HG03575 (cell line): ENCODE data around the gene AAK1.

Source experiments
- ATAC-seq: cut with Tn5 transposase; IDR thresholded peaks from one replicate; pipeline ENCODE4 v1.9.1; 2021; ENCODE audit not compliant: unreplicated experiment, insufficient number of reproducible peaks, low FRiP score; ENCODE audit errors: extremely low read depth

The AAK1 gene

GRCh38 chr2:69483696-69484095, 159.8 kb downstream of the AAK1 start:
- ATAC-seq = no peak

DNA sequence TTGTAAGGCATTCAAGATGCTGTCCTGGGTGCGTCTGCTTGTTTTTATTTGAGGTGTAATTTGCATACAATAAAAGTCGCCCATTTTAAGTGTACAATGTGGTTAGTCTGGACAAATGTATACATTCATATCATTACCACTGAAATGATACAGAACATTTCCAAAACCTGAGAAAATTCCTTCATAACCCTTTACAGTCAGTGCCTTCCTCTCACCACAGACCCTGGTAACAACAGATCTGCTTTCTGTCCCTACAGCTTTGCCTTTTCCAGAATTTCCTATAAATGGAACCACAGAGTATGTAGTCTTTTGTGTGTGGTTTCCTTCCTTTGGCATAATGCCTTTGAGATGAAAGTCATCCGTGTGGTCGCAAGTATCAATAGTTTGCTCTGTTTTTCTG, 160.5 kb downstream of the AAK1 start:
- ATAC-seq = no peak

- no peak for ATAC-seq
Measured at GRCh38 chr2:69482471-69482870, 161.1 kb downstream of the AAK1 start.

- no peak for ATAC-seq
Measured at GRCh38 chr2:69481421-69481820, 162.1 kb downstream of the AAK1 start.

GRCh38 chr2:69477627-69478026, 165.9 kb downstream of the AAK1 start:
- ATAC-seq = no peak

DNA sequence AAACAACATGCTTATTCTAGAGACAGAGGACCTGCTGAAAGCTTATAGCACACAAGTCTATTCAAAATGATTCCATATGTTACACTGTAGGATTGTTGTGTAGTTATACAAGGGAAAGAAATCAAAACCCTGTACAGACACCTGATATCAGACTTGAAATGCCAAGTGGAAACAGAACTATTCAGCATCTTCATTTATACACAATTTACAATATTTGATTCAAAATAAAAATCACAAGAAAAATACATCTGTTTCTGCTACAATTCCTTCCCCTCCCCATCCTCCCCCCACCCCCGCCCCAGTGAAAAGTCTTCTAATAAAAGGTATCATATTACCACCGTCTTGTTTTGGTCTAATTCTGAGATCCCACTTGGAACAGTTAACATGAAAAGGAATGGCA, 168.9 kb downstream of the AAK1 start:
- ATAC-seq = no peak

- ATAC-seq = no peak
Measured at GRCh38 chr2:69471793-69472192, 171.7 kb downstream of the AAK1 start.

GRCh38 chr2:69470911-69471310, 172.6 kb downstream of the AAK1 start:
- ATAC-seq = no peak

DNA sequence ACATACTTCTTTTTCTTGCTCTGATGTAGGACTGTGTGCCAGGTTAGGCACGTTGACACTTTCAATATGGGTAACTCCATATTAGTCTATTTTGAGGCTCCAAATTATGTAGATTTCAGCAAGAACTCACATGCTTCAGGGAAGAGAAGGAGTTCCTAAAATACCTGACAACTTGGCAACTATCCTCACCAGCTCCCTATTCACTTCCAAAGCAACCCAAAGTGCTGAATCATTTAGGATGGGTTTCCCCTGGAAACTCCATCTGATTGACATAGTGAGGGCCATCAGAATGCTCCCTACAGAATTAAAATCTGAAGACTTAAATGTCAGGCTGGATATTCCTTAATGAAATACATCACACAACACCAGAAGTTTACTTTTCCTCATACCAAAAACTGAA, 173.8 kb downstream of the AAK1 start:
- no peak for ATAC-seq

DNA sequence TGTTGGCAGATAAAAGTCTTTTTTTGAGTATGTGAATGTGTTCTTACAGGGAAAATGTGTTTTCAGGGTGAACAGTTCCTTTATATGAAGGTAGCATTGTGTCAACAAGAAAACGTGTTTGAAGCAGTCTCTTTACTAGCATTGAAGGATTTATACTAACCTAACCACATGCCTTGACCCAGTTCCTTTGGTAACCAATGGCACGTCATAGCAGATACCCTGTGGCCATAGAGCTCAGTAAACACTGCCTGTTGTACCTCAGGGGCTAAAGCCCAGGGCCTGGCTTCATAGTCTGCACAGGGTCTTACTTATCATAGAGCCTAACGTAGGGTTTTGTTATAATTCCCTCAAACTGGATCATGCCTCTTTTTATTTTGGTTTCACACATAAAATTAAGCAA, 174.2 kb downstream of the AAK1 start:
- ATAC-seq = no peak

GRCh38 chr2:69466728-69467127, 176.8 kb downstream of the AAK1 start:
- ATAC-seq = no peak

DNA sequence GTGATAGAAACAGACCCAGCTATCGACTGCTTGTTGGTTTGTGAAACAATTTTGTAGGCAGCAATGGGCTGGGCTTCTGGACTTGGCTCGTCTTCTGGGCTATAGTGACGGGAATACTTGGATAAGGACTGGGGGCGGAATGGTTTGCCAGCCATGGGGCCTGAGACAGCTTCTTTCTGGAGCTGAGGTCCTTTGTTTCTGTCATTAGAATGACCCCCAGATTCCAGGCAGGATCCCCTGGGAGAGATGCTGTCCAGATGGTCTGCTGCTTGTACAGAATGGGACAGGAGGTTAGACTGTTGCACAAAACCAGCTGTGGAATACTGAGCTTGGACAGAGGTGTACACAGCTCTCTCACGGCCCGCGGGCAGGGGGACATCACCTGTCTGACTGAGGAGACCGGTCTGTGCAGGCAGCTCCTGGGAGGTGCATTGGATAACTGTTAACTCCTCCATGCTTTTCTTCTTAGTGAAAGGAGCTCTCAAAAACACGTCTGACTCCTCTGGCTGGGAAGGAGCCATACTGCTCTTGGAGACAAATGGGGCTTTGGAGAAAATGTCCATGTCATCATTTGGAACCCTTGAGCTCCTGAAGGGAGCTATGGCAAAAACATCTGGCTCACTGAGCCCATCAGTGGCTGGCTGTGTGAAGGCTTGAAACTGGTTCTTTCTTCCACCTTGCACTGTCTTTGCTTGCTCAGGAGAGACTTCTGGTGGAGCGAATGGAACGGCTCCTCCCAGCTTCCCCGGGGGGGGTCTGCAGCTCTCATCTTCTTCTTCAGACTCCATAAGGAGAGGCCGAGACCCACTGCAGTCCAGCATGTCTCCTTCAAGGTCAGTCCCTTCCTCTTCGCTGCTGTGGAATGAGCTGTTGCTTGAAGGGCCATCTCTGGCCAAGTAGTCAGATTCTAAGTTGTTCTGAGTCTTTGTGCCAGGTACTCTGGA, 177.8 kb downstream of the AAK1 start:
- no peak for ATAC-seq

DNA sequence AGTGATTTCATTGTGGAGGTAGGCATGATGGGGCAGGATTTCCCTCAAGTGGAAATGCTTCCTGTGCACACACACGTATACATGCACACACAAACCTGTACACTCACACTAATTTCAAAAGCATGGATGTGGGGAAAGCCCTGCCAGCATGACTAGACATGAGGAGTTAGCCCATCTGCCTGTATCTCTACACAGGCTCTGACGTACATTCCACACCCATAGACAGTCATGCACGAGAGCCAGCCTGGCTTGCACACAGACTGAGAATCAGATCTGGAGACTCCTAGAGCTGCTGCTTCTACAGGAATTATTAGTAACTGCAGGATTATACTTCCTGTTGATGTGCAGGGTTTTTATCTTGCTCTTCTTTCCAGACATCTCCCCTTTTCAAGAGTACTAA, 179.0 kb downstream of the AAK1 start:
- ATAC-seq = no peak

- no peak for ATAC-seq
Measured at GRCh38 chr2:69462780-69463179, 180.8 kb downstream of the AAK1 start.

DNA sequence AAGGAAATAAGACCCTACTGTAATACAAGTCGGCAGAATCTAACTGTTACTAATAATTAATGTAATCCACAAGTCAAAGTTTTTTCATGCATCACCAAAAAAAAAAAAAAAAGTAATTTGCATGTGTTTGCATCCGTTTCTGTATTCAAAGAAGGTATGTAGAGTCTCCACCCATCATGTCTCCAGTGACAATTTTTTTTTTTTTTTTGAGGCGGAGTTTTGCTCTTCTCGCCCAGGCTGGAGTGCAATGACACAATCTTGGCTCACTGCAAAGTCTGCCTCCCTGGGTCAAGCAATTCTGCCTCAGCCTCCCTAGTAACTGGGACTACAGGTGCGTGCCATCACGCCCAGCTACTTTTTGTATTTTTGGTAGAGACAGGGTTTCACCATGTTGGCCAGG, 182.1 kb downstream of the AAK1 start:
- ATAC-seq = no peak

GRCh38 chr2:69459936-69460335, 183.6 kb downstream of the AAK1 start:
- no peak for ATAC-seq

GRCh38 chr2:69456950-69457445, 186.5 kb downstream of the AAK1 start:
- ATAC-seq = no peak

GRCh38 chr2:69456154-69456553, 187.4 kb downstream of the AAK1 start:
- no peak for ATAC-seq

DNA sequence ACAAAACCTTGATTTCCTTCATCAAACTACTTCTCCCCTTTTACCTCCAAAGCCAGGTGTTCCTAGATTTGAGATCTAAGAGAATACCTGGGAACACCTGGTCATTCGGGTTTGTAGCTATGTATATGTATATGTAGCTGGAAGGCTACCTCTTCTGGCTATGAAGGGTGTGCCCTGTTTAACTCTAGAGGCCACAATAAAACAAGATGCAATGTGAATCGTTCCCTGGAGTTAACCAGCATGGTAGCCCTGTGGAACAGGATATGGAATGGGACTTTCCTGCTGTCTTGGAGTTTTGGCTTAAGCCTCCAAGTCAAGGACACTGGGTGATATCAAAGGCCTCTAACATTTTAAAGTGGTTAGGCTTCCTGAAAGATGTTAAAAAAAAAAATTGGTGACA, 188.6 kb downstream of the AAK1 start:
- ATAC-seq = no peak

GRCh38 chr2:69453475-69454129, 189.9 kb downstream of the AAK1 start:
- peak; percentile 84 for ATAC-seq
